C4-2B (cell line): ENCODE data around the gene PDLIM5.
"Not testable (repeated sequence)": the region's sequence is repeated elsewhere in the genome, so short reads cannot be mapped to it uniquely, and the experiment has no call there.

Source experiments
- H3K27ac ChIP-seq: fragments of 450-650 bp; 2 replicates; pipeline ENCODE4 v1.5.1; 2017
- ZFX ChIP-seq: fragments of 450-650 bp; IDR thresholded peaks from 2 replicates; pipeline ENCODE4 v1.6.1; 2017
- TF ChIP-seq, protein P1 (sequence below): fragments of 450-650 bp; conservative IDR thresholded peaks from 2 replicates; pipeline ENCODE4 v1.5.1; 2017; ENCODE audit warnings: mild to moderate bottlenecking

PDLIM5 gene

DNA sequence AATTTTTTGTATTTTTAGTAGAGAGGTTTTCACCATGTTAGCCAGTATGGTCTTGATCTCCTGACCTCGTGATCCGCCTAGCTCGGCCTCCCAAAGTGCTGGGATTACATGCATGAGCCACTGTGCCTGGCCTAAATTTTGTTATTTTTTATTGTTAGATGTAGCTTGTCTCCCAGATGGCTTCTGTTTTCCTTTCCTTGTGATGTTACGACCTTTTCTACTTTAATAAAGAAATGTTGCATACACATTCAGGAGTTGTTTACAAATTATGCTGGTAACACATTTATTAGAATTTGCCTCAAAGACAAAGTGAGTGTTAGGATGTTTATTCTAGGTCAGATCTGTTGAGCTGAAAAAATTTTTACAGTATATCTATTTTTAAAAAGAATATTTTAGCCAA is 18.4 kb downstream of the PDLIM5 start:
- no peak for TF ChIP-seq ZFX
- TF ChIP-seq, protein P1, sequence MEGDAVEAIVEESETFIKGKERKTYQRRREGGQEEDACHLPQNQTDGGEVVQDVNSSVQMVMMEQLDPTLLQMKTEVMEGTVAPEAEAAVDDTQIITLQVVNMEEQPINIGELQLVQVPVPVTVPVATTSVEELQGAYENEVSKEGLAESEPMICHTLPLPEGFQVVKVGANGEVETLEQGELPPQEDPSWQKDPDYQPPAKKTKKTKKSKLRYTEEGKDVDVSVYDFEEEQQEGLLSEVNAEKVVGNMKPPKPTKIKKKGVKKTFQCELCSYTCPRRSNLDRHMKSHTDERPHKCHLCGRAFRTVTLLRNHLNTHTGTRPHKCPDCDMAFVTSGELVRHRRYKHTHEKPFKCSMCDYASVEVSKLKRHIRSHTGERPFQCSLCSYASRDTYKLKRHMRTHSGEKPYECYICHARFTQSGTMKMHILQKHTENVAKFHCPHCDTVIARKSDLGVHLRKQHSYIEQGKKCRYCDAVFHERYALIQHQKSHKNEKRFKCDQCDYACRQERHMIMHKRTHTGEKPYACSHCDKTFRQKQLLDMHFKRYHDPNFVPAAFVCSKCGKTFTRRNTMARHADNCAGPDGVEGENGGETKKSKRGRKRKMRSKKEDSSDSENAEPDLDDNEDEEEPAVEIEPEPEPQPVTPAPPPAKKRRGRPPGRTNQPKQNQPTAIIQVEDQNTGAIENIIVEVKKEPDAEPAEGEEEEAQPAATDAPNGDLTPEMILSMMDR, result no peak

DNA sequence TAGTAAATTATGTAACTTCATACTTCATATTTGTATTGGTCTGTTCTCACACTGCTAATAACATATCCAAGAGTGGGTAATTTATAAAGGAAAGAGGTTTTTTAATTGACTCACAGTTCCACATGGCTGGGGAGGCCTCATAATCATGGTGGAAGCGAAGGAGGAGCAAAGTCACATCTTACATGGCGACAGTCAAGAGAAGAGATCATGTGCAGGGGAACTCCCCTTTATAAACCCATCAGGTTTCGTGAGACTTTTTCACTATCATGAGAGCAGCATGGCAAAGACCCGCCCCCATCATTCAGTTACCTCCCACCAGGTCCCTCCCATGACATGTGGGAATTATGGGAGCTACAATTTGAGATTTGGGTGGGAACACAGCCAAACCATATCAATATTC is 19.0 kb downstream of the PDLIM5 start:
- H3K27ac ChIP-seq, result not testable (repeated sequence)

More for the DNA sequence above, 18.4 kb downstream of the PDLIM5 start:
- H3K27ac ChIP-seq, result no peak overlapping the region

DNA sequence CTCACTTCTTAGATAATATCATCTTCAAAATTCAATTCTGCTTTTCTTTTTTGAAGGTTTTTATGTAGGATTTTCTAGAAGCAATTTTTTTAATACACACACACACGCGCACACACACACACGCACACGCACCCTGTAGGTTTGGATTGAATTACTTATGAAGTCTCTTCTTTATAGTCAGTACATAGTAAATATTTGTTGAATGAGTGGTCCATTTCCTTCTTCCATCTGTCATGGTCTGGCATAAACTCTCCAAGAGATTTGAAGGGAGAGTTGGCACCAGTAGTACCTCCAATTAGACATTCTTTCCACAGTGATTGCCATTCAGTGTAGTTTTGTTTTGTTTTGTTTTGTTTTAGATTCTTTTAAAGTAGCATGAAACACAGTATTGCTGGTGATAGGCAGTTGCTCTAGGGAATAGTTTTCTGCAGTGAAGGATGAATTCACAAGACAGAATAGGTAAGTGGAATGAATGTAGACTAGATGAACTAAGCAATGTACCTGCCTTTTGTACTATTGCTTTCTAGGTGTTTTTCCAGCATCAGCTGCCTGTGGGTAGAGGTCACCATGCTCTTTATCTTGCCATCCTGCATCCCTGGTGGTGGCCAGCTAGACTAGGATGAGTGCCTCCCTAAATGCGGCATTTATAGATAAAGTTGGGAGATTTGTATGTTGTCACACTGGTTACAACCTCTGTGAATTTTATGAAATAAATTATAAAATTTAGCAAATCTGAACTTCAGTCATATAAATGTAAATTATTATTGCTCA is 20.5 kb downstream of the PDLIM5 start:
- no peak for TF ChIP-seq ZFX
- no peak overlapping the region for H3K27ac ChIP-seq

DNA sequence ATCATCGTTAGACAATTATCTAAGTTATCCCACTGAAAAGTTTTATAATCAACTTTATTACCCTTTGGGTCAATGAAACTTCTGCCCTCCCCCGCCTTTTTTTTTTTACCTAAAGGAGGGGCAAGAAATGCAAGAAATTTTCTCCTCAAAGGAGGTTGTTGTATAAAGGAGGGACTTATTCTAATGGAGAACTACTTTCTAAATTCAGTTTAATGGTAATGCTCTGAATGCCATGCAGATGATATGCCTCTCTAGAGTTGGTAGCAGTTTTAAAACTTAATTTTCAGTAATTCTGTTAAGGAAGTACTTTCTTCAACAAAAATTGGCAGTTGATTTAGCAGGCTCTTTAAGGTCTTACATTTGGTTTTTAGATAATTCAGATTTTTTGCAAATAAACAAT is 23.3 kb downstream of the PDLIM5 start:
- H3K27ac ChIP-seq, result no peak overlapping the region
- TF ChIP-seq, protein P1, result no peak
- TF ChIP-seq ZFX, result no peak

DNA sequence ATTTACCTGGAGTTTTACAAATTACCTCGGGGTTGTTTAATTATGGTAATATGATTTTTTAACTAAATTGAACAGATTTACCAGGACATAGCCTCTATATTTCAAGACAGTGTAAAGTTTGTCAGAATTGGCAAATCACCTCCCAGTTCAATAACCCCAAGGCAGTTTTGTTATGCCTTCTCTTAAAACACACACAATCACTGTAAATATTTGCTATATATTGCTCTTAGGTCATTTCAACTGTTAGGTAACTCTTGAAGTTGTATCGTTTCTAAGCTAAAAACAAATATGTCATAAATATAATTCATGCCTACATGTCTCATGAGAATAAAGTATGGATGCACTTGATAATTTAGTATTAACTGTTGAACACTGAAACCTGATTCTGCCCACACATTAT is 24.1 kb downstream of the PDLIM5 start:
- no peak overlapping the region for H3K27ac ChIP-seq
- TF ChIP-seq ZFX, result no peak
- TF ChIP-seq, protein P1, result no peak

DNA sequence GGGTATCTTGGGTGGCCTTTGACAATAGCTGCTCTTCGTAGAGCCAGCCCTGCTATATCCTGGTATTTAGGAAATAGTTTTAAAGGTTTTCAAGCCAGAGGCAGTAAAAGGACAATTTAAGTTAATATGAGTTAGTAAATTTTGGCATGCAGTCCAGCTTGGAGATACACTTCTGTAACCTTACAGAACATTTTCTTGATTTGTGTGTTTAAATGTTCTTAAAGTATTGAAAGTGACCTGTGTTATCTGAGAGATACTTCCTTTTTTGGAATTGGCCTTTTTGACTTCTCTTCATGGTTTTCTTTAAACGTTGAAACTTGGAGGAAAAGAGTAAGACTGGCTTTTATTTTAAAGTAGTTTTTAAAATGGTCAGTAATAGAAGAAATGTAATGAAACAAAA is 25.5 kb downstream of the PDLIM5 start:
- TF ChIP-seq, protein P1, result no peak
- no peak for TF ChIP-seq ZFX
- H3K27ac ChIP-seq, result no peak overlapping the region

DNA sequence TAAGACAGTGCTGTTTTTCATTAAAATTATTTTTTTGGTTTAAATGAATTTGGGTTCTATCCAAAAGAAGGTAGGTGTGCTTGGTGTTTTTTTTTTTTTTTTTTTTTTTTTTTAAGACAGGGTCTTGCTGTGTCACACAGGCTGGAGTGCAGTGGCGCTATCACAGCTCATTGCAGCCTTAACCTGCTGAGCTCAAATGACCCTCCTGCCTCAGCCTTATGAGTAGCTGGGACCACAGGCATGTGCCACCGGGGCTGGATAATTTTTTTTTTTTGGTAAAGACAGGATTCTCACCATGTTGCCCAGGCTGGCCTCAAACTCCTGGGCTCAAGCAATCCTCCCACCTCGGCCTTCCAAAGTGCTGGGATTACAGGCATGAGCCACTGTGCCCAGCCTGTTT is 27.1 kb downstream of the PDLIM5 start:
- not testable (repeated sequence) for H3K27ac ChIP-seq

DNA sequence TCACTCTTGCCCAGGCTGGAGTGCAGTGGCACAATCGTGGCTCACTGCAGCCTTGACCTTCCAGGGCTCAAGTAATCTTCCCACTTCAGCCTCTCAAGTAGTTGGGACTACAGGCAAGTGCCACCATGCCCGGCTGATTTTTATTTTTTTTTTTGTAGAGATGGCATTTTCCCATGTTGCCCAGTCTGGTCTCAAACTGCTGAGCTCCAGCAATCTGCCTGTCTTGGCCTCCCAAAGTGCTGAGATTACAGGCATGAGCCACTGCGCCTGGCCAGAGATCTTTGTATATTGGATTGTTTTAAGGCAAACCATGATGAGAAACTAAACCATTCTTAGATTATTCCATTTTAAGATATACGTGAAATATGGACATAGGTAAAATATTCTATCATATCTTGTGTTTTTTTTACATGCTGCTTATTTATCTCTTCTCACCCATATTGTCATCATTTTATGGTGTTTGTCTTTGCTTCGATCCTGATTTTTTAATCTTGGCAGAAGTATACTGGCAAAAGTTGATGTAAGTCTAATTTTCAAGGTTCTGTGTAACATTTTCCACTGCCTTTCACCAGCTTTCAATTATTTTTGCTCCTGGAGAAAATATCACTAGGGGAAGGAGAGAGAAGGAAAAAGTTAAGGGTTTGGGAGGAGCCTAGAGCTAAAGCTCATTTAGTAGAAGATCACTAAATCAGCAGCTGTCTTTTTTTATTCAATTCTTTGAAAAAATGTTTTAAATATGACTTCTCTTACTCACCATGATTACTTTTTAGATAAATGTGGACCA is 27.8 kb downstream of the PDLIM5 start:
- TF ChIP-seq ZFX, result no peak
- TF ChIP-seq, protein P1, result no peak
- no peak overlapping the region for H3K27ac ChIP-seq
